Dermis blood vessel endothelial cell (primary cell): ENCODE data around the gene SCLT1. TPM values are rescaled to one million over a fixed set of nuclear protein-coding genes. Genes with fewer than 3 reads are reported as not detected.

Experiments used
- DNase-seq: peaks from one replicate; pipeline ENCODE4 v3.0.0; 2010
- total RNA-seq: library from RNA; depleted of rRNA; stranded (reverse); fragments of >200 nt; gene quantifications from 2 replicates; pipeline ENCODE4 v1.2.3, GENCODE V29; 2014

The SCLT1 gene
- total RNA-seq, 1 donor from 2014 or later: 11.1 TPM

DNA sequence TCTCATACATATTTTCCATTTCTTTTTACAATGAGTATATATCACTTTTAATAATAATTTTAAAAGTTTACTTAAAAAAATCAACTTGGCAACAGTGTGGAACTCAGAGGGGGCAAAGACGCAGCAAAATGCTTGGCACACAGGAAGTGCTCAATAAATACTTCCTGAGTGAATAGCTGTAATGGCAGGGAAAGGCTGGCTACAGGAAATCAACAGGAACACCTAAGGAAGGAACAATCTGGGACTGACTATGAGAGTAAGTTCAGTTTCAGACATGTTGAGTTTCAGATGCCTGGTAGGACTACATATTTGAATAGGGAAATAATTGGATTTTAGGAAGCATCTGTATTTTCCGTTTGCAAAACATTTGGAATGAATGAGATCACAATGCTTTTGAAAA, 137.6 kb downstream of the SCLT1 start:
- peak; percentile 51 for DNase-seq

DNA sequence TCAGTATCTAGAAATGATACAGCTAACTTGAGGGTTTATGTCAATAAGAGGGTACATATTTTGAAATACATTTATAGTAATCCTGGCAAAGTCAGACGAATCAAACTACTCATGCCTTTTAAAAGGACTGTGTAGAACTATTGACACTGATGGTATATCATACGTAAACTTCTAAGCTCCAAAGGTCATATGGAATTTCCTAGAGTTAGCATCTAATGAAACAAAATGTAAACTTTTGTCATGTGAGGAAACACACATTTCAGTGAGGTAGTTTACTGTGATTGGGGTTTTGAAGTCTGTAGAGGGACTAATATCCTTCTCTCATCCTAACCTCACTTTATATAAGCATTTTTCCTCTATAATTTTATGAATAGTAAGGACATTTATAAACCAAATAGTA, 138.4 kb downstream of the SCLT1 start:
- DNase-seq: no peak

DNA sequence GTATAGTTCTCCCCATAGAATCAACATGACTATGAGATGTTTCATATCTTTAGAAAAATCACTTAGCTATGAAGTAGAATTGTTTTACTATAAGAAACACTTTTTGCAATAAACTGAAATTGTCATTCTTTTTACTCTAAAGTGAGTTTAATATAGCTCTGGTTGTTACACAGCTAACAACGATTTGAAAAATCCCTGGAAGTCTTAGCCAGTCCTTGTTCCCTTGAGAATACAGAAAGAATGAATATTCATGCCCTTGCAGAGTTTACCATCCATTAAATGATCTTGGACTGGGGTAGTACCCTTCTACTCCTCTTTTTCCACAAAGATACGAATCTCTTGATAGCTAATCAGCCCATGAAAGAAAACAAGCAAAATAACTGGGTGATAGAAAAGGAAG, 142.0 kb downstream of the SCLT1 start:
- no peak for DNase-seq

DNA sequence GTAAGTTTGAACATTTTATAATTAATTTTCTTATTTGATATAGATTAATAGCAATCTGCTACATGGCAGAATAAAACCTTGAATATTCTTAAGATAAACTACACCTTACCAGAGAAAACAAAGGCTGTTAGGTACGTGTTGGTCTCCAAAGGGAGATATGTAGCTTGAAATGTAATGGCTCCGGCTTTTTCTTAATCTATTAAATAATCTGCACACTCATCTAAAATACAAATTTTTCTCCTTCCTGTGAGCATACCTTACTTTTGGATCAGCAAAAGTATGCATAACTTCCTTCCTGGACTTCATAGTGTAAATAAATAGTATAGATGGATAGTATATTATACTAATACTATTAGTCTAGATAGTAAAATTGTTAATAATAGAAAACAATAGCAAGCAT, 142.5 kb downstream of the SCLT1 start:
- no peak for DNase-seq

DNA sequence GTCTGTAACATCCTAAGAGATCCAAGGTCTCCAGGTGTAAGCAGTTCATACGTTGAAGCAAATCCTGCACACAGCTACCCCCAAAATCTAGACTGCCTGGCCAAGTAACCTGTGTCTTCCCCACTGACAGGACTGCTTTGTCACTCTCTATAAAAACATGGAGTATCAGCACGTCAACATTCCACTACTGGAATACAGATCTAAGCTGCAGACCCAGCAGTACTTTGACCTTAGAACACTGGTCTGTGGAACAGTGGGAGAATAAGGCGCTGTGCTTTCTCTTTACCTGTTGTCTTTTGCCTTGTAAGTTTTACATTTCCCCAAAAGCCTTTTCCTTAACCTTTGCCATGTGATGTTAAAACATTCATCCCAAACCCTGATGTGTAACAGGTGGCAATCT, 146.4 kb downstream of the SCLT1 start:
- no peak for DNase-seq

DNA sequence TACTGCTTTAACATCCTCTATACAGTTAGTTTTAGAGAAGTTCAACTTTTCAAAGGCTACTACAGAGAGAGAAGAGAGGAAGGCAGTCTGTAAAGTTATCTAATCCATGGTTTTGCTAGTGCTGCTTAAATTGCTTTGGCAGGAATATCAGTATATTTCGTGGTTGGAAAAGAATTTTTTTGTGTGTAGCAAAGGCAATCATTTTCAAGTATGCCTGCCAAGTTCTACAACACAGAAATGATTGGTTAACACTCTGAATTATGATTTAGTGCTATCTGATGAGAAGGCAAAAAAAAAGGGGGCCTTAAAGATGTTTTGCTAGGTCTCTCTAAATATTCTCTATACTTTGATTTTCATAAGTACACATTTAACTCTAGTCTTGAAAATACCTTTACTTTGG, 150.7 kb downstream of the SCLT1 start:
- no peak for DNase-seq

DNA sequence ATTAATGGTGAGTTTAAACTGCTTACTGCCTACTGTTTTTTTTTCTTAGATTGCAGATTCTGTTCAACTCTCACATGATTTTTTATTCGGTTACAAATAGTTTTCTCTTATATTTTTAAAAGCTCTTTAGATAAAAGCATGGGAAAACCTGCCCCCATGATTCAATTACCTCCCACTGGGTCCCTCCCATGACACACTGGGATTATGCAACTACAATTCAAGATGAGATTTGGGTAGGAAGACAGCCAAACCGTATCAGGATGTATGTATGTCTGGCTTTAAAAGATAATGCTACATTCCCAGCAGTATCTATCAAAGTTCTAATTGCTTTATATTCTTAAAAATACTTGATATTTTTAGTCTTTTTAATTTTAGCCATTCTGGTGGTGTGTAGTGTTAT, 152.4 kb downstream of the SCLT1 start:
- no peak for DNase-seq

DNA sequence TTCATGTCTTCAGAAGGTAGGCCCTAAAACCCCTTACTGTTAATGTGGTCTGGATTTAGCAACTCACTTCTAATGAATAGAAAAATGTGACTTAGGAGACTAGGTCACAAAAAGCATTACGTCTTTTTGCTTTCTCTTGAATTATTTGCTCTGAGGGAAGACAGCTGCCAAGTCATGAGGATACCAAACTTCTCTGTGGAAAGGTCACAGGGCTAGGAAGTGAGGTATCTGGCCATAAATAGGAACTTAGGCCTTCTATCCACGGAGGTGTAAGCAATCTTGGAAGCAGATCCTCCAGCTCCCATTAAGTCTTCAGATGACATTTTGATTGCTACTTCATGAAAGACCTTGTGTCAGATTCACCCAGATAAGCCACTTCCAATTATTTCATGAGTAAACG, 163.3 kb downstream of the SCLT1 start:
- DNase-seq: no peak

DNA sequence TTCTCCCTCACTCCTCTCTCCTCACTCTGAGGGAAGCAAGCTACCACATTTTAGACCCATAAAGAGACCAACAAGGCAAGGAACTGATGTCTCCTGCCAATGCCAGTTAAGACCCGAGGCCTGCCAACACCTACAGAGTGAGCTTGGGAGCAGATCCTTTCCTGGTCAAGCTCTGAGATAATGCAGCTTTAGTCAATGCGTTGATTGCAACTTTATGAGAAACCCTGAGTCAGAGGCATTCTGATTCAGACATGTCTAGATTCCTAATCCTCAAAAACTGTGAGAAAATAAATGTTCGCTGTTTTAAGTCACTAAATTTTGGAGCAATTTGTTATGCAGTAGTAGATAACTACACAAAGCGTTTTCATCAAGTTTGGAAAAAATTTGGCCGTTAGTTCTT, 168.4 kb downstream of the SCLT1 start:
- no peak for DNase-seq

DNA sequence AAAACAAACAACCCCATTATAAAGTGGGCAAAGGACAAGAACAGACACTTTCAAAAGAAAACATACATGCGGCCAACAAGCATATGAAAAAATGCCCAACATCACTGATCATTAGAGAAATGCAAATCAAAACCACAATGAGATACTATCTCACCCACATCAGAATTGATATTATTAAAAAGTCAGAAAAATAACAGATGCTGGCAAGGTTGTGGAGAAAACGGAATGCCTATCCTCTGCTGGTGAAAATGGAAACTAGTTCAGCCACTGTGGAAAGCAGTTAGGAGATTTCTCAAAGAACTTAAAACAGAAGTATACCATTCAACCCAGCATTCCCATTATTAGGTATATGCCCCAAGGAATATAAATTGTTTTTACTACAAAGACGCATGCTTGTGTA, 171.4 kb downstream of the SCLT1 start:
- no peak for DNase-seq

DNA sequence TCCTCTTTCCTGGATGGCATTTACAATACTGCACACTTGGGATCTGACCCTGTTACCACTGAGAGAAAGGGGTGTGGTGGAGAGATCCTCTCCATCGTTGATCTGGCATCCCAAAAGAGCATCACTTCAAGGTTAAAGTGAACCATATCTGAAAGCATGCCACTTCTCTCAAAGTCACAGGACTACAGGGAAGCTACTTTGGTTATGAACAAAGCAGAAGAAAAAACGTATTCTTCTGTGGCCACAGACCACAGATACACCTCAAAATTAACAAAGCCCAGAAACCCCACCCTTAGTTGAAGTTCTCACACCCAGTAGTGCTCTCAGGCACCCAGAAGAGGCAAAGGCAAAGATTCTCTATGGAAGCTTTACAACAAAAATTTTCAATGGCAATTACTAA, 175.6 kb downstream of the SCLT1 start:
- no peak for DNase-seq

DNA sequence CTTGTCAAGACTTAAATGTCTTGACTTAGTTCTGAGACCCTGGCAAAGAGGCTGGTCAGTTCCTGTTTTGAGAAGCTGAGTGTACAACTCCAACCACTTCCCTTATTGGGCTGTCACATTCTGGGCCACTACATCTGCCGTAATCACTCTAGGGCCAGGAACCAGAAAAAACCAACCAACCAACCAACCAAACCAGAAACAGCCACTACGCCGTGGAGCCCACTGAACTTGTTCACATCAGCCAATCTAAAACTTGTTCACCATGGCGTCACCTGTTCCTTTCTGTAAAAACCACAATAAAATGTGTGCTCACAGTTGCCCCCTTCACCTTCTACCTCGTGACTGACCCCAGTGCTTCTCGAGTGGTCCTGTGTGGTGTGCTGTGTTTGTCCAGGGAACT, 176.5 kb downstream of the SCLT1 start:
- DNase-seq: no peak

DNA sequence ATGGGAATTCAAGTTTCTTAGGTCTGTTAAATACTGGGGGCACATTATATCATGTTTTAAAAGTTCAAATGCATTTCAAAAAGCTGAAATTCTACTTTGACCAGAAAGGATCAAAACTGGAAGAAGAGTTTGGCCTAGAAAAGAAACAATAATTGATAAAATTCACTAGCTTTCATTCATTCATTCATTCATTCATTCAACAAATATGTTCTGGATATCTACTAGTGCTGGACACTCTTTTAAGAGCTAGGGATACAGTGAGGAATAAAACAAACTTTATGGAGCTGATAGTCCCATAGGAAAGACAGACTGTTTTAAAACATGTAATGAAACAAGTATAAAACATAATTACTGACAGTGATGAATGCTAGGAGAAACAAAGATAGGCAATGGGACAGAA, 177.8 kb downstream of the SCLT1 start:
- DNase-seq: no peak

DNA sequence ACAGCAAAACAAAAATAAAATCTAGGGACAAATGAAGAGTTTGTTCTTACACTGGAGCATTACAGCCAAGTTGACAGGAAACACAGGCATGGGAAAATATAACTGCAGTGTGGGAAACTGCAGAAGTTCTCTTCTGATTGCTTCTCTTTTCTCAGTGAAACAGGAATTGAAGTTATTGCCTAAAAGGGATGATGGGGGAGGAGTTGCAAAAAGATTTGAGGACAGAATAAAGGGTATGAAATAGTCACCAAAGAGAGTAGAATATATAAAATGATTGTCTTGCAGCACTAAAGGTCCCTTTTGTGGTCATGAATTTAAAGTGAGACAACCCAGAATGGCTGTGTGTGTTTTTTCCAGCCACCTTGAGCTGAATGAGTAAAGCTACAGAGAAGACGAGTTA, 180.1 kb downstream of the SCLT1 start:
- peak; percentile 1 for DNase-seq

DNA sequence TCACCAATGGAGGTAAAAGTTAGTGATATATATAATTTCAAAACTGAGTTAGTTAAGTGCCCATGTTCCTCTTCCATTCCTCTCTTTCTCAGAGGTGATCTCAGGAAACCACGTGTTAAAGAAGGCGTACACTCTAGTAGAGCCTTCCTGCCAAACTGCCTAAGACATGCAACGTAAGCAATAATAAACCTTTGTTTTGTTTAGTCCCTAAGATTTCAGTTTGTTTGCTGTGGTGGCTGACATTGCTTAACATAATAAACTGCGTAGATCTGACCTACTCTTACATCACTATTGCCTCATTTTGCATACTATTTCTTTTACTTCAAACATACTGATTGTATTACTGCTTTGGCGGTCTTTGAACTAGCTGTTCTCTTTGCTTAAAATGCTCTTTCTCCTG, 184.6 kb downstream of the SCLT1 start:
- DNase-seq: no peak

DNA sequence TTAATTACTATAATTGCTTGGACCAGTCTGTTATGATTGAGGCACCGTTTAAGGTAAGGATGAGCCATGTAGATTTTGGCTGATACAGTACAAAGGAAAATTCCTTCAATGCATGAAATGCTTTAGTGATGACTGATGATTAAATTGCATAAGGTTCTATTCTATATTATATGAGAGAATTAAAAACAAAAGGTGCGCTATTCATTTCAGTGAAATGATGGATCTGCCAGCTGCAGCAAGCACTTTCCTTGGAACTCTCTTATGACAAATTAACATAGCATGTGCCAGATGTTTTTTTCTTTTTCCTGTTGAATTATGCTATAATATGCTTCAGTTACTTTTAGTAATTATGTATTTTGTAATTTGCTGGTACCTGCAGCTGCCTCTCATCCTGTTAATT, 185.4 kb downstream of the SCLT1 start:
- no peak for DNase-seq

DNA sequence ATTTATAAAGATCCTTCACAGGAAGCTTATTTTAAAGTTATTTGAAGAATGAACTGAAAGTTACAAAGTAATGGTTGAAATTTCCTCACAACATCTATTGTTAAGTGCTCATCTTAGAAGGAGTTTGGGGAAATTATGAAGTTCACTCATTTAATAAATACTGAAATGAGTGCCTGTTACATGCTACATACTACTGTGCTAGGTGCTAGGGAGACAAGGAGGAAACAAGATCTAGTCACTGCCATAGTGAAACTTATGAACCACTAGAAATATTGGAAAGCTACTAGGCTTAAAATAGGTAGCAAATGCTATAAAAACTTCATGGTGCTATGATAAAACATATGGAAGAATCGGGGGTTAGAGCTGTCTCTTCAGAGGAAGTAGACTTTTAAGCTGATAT, 186.8 kb downstream of the SCLT1 start:
- no peak for DNase-seq

DNA sequence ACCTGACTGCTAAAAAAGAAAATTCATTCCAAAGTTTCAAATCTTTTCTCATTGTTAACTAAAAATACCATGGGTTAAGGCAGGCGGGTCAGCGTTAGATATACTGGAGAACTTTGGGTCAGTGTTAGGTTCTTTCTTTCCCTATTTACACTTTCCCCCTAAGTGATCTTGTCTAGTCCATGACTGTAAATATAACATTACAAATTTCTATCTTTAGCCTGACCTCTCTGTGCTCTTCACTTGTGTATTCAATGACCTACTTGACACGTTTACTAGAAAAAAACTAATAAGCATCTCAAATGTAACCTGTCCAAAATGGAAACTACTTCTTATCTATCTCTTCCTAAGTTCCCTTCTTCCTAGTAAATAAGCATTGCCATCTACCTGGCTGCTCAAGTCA, 188.5 kb downstream of the SCLT1 start:
- DNase-seq: no peak

DNA sequence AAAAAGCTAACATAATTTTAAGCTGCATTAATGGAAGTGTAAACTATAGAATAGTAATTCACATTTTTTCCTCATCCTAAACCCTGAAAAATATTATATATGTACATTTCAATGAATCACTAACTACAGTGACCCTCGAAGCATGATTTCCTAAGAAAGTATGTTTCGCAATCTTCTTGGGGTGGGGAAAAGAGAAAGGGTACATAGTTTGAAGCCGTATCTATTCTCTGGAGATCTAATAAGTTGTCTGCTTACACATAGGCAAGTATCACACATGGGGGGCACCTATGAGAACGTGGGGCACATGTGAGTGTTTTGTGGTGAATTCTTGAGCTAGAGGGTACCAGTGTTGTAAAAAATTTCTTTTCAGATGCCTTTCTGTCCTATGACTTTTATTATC, 212.7 kb downstream of the SCLT1 start:
- no peak for DNase-seq

DNA sequence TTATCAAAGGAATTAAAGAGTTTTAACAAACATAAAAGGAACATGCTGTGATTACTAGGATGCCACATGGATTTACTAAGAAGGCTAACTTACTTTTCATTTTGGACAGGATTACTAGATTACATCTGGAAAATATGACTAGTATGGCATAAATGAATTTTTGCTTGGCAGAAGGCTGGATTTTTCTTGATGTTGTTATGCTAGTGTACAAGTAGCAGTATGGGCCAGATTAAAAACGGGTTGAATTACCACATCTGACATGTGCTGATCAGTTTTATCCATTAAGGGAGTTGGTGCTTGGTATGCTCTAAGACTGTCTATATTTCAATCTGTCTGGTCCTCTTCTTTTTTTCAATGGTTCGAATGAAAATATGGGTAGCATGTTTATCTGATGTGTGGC, 213.4 kb downstream of the SCLT1 start:
- no peak for DNase-seq

DNA sequence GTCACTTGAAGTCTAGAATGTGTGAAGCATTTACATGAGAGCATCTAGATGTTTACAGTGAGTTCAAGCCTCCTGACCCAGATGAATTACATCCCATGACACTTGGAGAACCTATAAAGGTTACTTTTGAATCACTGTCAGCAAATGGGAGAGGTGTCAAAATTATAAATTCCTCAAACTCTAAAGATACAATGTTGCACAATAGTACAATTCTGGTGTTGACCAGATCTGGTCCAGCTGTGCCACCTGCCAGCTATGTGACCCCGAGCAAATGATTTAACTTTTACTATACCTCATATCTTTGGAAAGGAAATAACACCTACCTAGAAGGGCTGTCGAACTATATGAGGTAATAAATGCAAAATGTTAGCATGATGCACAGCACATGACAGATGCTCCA, 214.1 kb downstream of the SCLT1 start:
- DNase-seq: no peak

DNA sequence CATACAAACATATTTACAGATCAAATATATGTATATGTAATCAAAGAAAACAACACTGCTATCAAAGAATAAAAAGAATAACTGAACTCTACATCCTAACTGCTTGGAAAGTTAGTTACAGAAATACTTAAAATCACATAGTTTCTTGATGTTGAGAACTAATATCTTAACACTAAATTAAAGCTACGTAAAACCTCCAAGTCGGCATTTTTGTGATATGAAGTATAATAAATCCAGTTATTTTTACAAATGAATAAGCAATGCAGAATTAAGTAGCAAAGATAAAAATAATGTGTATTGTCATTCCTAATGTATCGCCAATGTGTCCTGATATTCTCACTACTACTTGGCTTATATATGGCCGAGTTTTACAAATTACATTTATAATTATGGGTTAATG, 215.4 kb downstream of the SCLT1 start:
- DNase-seq: no peak

DNA sequence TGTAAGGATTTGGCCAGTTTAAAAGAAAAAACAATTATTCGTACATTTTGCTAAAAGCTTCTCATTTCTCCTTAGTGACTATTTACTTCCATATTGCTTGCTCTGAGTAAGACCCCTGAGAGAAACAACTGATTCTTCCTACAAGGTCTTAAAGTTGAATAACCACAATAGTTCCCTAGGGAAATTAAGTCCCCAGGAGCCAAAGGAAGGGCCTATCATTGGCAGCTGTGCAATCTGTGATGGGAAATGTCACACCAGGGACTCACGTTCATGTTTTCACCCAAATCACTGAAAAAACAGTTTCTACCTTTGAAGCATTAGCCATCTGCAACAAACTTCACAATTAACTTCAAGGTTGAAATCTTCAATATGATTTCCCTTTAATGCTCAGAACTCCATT, 217.1 kb downstream of the SCLT1 start:
- no peak for DNase-seq

DNA sequence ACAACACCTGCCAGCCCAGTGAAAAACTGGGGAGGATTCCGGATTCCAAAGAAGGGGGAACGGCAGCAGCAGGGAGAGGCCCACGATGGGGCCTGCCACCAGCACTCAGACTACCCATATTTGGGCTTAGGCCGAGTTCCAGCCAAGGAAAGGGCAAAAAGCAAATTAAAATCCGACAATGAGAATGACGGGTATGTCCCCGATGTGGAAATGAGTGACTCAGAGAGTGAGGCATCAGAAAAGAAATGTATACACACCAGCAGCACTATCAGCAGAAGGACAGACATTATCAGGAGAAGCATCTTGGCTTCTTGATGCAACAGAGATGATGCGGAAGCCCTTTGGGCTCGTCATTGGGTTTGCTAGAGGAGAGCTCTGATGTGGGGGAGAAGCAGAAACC, 221.4 kb downstream of the SCLT1 start:
- no peak for DNase-seq

DNA sequence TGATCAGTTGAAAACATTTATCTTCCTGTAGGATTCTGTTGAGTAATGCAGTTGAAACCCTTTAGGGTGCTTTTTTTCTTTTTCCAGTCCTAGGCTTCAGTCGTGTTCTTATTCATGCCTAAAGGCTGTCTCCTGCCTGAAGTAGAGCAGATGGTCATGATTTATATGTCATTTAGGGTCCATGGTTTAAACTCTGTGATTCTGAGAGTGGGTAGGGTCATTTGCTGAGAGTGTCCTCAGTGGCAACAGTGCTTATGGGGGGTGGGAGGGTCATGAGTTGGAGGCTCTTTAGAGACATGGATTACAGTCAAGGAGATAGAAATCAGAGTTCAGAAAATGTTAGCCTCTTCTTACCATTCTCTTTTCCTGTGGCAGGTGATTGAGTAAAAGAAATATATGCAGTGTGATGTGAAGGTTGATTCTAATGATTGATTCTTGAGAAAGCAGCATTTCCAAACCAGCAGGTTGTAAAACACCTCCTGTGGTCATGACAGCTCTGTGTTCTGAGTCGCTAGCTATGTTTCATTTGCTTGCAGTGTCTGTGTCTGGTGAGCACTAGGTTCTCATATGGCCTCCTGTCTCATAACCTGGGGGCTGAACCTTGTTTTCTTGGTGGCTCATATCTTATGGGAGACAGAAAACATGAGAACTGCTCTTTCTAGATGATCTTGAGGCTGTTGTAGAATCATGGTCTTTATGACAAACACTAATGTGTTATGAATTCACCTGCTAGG, 223.4 kb downstream of the SCLT1 start:
- DNase-seq: no peak

DNA sequence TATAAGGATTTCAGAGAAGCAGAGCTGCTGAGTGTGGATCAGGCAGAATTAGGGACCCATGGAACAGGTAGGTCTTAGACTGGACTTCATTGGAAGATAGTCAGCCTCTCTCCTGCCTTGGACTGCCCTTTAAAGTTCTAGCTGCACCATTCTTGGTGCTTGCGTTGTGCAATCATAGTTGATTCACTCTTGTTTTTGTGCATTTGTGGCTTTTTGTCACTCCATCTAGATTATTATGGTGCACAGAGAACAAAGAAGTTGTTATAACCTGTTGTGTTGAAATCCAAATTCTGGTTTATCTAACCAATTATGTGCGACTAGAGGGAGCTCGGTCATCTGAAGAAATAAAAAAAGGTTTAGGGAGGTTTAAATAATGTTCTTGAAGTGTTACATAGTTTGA, 224.6 kb downstream of the SCLT1 start:
- DNase-seq: no peak
